Pulmonary artery endothelial cell (primary cell): ENCODE measurements around the gene KCNH1. TPM values are rescaled to one million over a fixed set of nuclear protein-coding genes. Genes with fewer than 3 reads are reported as not detected.

ENCODE experiments used
- DNase-seq: peaks from one replicate; pipeline ENCODE4 v3.0.0-alpha.2; 2011; ENCODE audit warnings: low read depth, low spot score
- total RNA-seq: library from RNA; depleted of rRNA; stranded (reverse); fragments of >200 nt; gene quantifications from 2 replicates; pipeline ENCODE4 v1.2.3, GENCODE V29; 2014

KCNH1 gene
- total RNA-seq, 1 donor from 2014 or later, result not detected

DNA sequence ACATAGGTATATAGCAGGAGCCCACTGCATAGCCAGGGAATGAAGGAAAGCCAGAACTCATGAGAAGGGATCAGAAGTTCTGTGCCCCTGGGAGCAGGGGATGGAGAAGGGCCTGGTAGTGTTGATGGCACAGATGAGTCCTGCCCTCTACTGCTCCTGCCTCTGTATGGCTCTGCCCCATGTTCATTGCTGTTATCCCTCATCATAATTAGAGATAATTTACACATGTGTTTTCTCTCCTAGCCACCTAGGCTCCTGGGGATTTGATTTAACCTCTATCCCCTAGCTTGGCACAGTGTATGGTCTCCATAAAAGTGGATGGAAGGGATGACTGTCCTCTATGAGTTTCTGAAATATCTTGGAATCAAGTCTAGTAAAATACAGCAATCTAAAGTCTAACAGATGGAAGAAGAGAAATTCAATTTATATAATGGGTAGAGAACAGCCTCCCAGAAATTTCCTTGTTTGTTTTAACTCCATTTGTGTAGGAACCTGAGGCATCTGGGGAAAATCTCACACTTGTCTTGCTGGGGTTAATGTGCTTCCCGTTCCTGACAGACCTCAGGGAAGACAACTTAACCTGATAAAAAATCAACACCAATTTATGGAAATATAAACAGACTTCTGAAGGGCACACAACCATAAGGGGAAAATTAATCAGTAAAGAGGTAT, 411.4 kb downstream of the KCNH1 start:
- DNase-seq, result no peak

DNA sequence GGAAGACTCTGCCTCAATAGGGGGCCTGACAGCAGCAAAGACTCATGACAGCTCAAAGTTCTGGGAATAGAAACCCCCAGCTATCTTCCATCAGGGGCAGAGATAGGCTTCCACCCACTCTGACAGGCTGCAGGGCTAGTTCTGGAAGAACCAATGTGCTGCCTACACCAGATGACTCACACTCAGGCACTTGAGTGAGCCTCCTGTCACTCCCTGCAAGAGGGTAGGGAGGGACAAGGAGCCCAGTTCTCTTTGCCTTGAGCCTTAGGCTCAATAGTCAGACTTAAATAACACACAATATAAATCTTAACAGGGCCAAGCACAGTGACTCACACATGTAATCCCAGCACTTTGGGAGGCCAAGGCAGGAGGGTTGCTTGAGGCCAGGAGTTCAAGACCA, 418.9 kb downstream of the KCNH1 start:
- DNase-seq, result no peak

GRCh38 chr1:210711825-210712612, 421.9 kb downstream of the KCNH1 start:
- no peak for DNase-seq

GRCh38 chr1:210709701-210710100, 424.2 kb downstream of the KCNH1 start:
- no peak for DNase-seq

DNA sequence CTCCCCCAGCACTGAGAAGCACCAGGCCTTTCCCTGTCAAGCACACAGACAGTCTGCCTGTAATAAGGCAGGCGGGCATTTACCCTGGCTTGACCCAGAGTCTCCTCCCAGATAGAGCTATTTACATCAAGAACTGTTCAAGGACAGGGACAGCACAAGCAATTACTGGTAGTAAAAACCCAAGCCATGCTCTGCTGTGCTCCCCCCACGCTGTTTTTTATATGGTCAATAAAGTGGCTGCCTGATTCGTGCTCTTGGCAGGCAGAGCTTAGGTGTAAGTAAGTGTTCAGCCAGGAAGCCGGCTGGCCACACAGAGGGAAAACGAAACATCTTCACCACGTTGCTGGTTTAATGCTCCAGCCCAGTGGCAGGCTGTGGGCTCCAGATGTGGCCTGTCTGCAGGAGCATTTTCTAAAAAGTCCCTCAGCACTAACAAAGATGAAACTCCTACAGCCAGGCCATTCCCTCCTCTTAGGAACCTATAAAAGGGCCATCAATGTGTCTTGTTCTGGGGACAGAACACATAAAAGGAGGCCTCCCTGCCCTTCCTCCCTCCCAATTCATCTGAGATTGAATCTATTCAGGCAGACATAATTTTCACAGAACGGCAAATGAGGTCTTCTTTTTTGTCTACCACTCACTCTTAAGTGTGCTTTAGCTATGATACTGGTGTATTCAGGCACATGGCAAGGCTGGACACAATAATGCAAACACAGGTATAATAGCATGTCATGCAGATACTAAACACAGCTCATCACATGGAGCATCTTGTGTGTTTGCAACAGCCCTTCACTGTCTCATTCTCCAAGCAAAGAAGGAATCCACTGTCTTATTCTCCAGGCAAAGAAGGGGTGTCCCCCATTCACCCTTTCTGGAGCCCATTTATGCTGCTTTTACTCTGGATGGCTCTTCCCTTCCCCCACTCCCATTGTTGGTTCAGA, 426.4 kb downstream of the KCNH1 start:
- no peak for DNase-seq

DNA sequence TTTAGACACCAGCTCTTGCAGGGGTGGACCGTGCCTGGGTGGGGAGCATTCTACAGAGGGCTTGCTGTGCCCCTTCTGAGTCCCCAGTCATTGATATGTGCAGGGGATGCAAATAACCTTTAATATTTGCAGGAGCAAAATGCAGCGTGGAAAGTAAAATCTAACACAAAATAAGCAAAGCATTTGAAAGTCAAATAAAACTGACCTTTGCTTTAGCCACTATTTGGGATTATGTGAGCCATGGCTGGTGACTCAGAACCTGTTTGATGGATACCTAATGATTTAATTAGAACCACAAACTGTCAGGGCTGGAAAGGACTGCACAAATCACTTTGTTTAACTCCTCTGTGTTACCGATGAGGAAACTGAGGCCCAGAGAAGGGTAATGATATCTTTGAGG, 427.7 kb downstream of the KCNH1 start:
- no peak for DNase-seq

DNA sequence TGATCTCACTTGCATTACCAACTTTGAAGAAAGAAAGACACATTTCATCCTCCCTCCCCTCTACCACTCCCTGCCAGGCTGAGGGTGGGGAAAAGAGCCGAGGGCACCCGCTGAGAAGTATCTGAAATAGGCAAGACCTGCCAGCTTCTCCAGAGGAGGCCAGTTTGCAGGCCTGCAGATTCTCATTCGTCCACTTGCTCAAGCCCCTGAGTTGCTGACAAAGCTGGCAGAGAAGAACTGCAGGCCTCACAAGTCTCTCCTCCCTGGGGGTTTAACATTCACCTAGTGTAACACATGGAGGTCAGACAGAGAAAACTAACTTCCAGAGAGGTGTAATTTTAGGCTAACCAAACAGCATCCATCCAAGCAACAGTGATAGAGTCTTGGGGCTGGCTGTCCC, 428.9 kb downstream of the KCNH1 start:
- DNase-seq, result no peak

DNA sequence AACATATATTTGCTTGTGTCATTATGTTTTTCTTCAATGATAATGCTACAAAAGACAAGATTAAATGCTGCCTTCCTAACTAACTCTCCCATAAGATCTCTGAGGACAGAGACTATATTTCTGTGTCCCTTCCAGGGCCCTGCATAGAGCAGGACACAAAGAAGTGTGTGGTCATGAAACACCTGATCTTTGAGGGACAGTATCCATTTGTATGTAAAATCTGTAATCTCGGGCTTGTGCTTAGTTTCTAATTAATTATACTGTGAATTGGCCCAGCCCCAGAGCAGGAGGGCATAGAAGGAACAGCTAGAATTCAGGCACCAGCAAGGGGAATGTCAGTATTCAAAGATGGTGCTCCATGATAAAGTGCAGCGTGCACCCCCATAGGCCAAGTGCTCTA, 430.4 kb downstream of the KCNH1 start:
- no peak for DNase-seq

GRCh38 chr1:210702506-210702905, 431.4 kb downstream of the KCNH1 start:
- DNase-seq, result no peak

- DNase-seq, result no peak
Observed at GRCh38 chr1:210700511-210700910, 433.4 kb downstream of the KCNH1 start.

DNA sequence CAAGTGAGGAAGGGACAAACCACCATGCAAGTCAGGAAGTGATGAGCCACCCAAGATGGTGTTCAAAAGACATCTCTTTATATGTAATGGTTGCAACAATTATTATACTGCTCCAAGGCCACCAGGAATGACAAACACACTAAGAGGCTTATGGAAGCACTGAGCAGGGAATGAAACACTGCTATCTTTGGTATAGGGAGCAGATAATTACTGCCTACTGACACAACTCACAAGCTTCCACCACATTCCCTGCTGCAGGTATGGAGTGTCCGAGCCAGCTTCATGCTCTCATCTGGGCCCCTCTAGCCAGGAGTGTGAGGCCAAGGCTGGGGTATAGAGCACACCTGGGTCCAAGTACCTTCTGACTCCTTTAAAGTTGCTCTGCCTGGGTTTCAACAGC, 433.9 kb downstream of the KCNH1 start:
- DNase-seq, result no peak

DNA sequence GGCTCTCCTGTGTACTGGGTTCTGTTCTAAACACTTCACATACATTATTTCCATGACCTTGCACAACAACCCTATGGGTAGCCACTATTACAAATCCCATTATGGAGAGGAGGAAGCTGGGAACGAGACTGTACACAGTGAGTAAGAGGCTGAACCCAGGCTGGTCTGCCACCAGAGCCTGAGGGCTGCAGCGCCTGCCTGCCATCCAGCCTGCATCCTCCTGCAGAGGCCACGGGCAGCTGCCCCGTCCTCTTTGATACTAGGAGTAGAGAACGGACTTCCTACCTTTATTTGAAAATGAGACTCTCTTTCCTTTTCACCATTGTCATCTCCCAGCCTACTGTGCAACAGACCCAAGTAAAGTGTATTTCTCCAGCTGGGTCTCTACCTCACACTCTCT, 435.3 kb downstream of the KCNH1 start:
- DNase-seq, result no peak

DNA sequence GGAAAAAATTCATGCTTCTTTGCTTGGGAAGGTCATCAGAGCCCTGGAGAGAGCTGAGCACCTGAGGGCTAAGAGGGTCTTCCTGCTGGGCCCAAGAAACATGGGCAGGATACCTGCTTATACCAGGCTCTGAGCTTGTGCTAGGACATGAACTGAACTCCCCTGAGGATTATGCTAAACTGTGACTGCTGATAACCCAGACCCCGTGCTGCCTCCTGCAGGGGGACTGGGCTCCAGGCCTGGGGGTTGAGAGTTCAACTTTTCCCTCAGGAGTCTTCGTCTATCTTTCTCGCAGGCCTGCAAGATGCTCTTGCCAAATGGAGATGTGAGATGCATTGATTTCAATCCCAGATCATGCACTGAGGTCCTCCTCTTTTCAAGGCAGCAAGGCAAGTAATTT, 436.8 kb downstream of the KCNH1 start:
- no peak for DNase-seq

- no peak for DNase-seq
Observed at GRCh38 chr1:210696709-210697108, 437.2 kb downstream of the KCNH1 start.

DNA sequence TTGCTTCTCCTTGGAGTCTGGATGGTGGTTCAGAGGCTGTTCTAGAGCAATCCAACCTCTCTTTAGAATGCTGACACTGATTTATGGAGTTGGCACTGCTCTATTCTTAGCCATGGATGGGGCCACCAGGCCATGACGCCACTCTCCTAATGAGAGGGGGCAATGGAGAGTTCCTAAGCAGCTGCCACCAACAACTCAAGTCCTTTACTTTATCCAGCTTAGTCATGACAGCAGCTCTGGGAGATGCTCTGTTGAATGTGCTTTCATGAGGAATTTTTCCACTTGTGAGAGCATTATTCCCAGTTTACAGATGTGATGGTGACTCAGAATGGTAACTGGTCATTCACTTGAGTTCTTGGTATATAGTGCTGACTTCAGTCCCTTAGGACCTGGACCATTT, 438.9 kb downstream of the KCNH1 start:
- no peak for DNase-seq

DNA sequence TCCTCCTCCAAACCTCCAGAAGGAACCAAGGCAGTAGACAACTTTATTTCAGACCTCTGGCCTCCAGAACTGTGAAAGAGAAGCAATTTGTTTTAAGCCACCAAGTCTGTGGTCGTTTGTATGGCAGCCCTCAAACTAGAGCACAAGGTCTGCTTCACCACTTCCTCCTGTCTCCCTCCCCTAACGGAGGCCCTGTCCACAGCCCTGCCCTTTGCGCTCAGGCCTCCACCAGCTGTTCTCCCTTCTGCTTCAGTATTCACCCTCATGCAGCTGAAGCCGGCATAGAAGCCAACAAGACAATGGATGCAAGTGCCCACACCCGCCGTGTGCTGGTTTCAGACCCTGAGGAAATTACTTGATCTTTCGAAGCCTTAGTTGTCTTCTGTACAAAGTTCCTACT, 441.2 kb downstream of the KCNH1 start:
- DNase-seq, result no peak

DNA sequence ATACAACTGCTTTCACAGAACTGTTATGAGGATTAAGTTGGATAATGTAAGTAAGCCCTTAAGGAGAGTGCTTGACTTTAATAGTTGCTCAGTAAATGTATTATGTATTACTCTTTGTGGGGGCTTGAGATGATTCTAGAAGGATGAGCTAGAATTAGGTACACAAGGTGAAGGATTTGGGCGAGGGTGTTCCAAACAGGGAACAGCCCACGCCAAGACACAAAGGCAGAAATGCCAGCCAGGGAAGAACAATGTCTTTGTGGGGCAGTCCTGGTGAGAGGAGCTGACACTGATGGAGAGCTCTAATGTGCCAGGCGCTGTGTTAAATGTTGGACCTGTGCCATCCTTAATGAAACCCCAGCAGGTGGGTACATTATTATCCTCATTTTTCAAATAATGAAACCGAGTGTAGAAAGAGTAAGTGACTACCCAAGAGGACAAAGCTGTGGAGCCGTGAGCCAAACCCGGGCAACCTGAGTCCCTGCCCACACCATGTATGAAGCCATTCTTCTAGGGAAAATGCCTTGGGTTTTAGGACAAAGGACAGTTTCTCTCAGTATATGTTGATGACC, 442.8 kb downstream of the KCNH1 start:
- no peak for DNase-seq

- DNase-seq, result no peak
Observed at GRCh38 chr1:210690236-210690635, 443.7 kb downstream of the KCNH1 start.

DNA sequence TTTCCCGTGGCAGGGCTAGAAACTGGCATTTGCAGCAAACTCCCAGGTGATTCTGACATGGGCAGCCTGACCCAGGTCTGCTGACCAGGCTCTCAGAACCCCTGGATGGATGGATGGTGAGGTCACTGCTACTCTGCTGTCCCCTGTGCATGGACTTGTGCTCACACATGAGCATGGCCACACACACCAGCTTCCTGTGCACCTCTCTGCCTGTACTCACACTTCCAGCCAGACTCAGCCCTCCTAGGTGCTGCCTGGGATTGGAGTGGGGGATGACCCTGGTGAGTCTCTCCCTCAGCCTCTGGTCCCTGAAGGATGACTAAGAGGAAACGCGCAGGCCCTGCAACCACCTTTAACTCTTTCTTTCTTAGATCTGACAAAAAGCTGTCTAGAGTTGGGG, 444.1 kb downstream of the KCNH1 start:
- no peak for DNase-seq

DNA sequence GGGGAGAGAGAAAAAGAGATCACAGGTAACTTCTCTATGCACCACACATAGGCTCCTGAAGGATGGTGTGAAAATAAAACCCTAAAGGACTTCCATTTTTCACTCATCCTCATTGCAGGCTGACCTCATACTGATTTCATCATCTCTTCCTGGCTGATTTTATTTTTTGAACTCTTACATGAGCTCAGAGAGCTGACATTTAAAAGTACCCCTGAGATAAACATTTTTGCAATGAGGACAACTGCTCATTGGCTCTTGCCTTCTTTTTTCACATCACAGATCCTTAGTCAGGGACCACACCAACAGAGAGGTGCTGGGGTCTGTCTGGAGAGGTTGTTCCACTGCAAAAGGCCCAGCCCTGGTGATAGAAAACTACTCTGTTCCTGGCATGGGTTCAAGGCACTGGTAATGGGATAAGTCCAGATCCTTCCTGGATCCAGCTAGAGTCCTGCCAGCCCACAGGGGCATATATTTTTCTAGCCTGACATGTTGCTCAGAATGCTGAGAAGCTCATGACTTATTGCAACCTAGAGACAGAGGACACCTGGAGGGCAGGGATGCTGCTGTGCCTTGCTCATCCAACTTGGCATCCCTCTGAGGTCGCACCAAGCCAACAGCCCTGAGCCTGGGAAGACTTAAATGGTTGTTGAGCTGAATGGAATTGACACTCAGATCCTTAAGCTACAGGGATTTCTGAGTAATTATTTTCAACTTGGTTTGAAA, 445.3 kb downstream of the KCNH1 start:
- DNase-seq, result no peak
